NCI-H2107 (cell line): Measurements from ENCODE around the gene MARK4.
"Not testable (repeated sequence)": the region's sequence is repeated elsewhere in the genome, so short reads cannot be mapped to it uniquely, and the experiment has no call there.

ENCODE experiments used
- DNase-seq: peaks from one replicate; lab custom pipeline; 2025; lab: John Stamatoyannopoulos, UW

Gene MARK4

GRCh38 chr19:45250832-45251451 lies at the start of gene MARK4:
Gene MARK4 (plus strand): TSS chr19:45251271. CDS start chr19:45251589, 318 bp downstream.
- no peak for DNase-seq

- no peak for DNase-seq
Observed at GRCh38 chr19:45202637-45203036, 48.4 kb upstream of the MARK4 start.

GRCh38 chr19:45205810-45206209 lies 45.3 kb upstream of the MARK4 start:
- DNase-seq, result no peak

GRCh38 chr19:45206328-45206727 lies 44.7 kb upstream of the MARK4 start:
- DNase-seq, result no peak

- no peak for DNase-seq
Observed at GRCh38 chr19:45211751-45212381, 39.2 kb upstream of the MARK4 start.

GRCh38 chr19:45213031-45213430 lies 38.0 kb upstream of the MARK4 start:
- DNase-seq, result no peak

GRCh38 chr19:45215391-45216191 lies 35.5 kb upstream of the MARK4 start:
- DNase-seq, result no peak

GRCh38 chr19:45216667-45217066 lies 34.4 kb upstream of the MARK4 start:
- DNase-seq, result no peak

GRCh38 chr19:45217193-45217956 lies 33.7 kb upstream of the MARK4 start:
- DNase-seq, result no peak

- no peak for DNase-seq
Observed at GRCh38 chr19:45217957-45218334, 33.1 kb upstream of the MARK4 start.

GRCh38 chr19:45218426-45218825 lies 32.6 kb upstream of the MARK4 start:
- DNase-seq, result no peak

- no peak for DNase-seq
Observed at GRCh38 chr19:45218911-45219743, 31.9 kb upstream of the MARK4 start.

GRCh38 chr19:45222724-45223123 lies 28.3 kb upstream of the MARK4 start:
- DNase-seq, result no peak

- no peak for DNase-seq
Observed at GRCh38 chr19:45223879-45224278, 27.2 kb upstream of the MARK4 start.

- DNase-seq, result no peak
Observed at GRCh38 chr19:45224645-45225044, 26.4 kb upstream of the MARK4 start.

- DNase-seq, result not testable (repeated sequence)
Observed at GRCh38 chr19:45229056-45229455, 22.0 kb upstream of the MARK4 start.

- no peak for DNase-seq
Observed at GRCh38 chr19:45231891-45232290, 19.2 kb upstream of the MARK4 start.

- DNase-seq, result no peak
Observed at GRCh38 chr19:45234089-45234869, 16.8 kb upstream of the MARK4 start.

- no peak for DNase-seq
Observed at GRCh38 chr19:45235485-45235884, 15.6 kb upstream of the MARK4 start.

- DNase-seq, result no peak
Observed at GRCh38 chr19:45238556-45238955, 12.5 kb upstream of the MARK4 start.
